HUDEP-2 (cell line): ENCODE measurements around the gene R3HDM4.
"Not testable (repeated sequence)": the region's sequence is repeated elsewhere in the genome, so short reads cannot be mapped to it uniquely, and the experiment has no call there.

ENCODE experiments used
- DNase-seq, 76 experiments: peaks; one replicate each; lab custom pipeline; 2025; ENCODE audit not compliant: unreplicated experiment in 76 of 76; lab: John Stamatoyannopoulos, UW

R3HDM4 gene

DNA sequence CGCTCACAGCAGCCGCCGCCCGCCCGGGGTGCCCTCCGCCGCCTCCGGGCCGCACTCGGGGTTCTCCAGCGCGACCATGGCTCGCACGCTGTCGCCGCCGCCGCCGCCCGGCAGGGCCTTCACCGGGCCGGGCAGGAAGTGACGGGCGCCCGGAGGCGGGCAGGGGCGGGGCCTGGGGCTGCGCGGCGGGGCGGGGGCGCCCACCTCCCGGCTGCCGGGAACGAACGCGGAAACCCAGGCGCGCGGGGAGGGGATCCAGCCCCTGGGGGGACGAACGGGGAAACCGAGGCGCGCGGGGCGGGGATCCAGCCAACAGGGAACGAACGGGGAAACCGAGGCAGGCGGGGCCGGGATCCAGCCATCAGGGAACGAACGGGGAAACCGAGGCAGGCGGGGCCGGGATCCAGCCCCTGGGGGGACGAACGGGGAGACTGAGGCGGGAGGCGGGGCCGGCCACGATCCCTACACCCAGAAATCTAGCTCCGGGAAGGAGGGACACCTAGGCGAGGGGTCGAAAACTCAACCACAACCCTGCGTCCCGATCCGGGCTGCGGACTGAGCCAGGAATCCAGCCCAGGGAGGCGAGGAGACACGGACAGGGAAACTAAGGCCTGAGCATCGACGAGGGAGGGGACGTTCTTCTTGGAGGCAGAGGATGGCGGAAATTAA lies at the start of gene R3HDM4:
TSS of gene R3HDM4 (minus strand) at position 140 of the 669 bp plus-strand sequence. CDS start at position 78, 62 bp downstream.
- DNase-seq, result peak in 57 of 76 experiments; percentile 15 to 85 (median 65)

GRCh38 chr19:961866-962620 lies 49.0 kb upstream of the R3HDM4 start:
- DNase-seq, result peak in 66 of 76 experiments; percentile 22 to 87 (median 68)

DNA sequence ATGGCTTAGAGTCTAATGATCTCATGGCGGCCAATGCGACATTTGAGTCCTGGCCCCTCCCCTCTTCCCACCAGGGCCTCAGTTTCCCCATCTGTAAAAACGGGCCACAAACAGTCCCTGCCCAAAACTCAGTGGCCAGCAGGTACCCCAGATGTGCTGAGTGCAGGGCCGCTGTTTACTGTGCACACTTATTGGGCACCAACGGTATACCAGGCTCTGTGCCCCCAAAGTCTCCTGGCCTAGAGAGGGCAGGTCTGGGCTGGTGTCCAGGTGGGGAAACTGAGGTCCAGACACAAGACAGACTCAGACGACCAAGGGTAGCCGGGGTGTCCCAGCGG lies 47.6 kb upstream of the R3HDM4 start:
- no peak for DNase-seq

- DNase-seq, result no peak
Measured at GRCh38 chr19:960020-960419, 47.0 kb upstream of the R3HDM4 start.

GRCh38 chr19:958967-959855 lies 46.2 kb upstream of the R3HDM4 start:
- DNase-seq, result peak in 18 of 76 experiments; percentile 9 to 49 (median 26)

- not testable (repeated sequence) for DNase-seq
Measured at GRCh38 chr19:957578-957977, 44.6 kb upstream of the R3HDM4 start.

- no peak for DNase-seq
Measured at GRCh38 chr19:956766-957440, 43.9 kb upstream of the R3HDM4 start.

DNA sequence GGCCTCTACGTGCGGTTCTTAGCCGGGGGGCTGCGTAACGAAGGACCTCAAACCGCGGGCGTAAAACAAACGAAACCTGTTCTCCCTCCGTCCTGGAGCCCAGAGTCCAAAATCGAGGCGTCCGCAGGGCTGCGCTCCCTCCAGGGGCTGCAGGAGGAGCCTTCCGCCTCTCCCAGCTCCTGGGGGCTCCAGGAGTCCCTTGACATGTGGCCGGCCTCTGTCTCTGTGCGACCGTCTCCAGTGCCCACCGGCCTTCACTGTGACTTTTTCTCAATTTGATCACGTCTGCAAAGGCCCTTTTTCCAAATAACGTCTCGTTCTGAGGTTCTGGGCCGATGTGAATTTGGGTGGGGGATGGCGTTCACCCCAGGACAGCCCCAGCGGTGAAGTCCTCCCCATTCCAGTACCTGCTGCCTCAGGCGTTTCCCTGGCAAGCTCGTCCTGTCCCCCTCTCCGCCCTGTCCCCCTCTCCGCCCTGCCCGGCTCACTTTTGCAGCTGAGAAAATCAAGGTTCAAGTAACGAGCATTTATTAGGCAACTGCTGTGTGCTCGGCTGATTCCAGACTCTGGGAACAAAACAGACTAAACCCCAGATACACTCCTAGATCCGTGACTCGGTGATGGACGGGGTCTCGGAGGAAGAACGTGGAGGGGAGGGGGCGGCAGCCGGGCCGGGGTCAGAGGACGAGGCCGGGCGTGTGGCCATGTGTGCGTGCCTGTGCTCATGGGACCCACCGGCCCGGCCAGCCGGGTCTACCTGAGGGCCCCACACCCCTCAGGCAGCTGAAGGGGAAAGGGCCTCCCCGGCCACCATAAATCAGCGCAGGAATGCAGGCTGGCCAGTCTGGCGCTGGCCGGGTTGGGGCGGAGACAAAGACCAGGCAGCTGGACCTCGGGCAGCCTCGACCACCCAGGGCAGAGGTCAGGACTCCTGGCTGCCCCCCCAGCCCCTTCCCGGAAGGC lies 43.1 kb upstream of the R3HDM4 start:
- DNase-seq, result no peak

DNA sequence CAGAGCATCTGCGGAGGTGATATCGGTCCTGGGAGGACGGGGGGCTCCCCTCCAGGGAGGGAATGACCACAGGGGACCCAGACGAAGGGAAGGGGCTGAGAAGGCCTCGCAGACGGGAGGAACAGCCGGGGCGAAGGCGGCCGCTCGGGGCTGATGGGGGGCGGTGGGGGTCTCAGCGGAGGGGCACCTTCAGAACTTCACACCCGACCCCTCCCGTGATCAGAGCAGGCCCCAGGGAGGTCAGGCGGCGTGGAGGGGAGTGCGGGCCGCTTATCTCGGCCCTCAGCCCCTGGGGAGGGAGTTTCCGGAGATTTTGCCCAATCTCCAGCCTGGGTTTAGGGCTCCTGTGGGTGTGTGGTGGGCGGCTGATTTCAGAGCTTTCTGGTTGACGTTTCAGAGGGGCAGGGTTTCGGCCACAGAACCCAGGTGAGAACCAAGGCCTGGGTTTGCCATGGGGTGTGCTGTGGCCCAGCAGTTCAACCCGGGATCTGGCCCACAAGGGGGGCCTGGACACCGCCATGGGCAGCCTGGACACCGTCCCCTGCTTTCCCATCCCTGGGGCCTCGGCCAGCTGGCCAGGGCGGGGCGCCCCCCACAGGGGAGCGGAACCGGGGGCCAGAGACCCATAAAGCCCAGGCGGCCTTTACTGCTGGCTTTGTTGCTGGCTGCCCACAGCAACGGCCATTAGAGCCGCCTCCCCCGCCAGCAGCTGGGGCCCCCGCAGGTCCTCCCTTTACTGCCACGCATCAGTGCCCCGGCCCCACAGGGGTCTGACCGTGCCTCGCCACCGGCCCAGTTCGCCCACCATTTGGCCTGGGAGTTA lies 41.9 kb upstream of the R3HDM4 start:
- DNase-seq, result peak in 5 of 76 experiments; percentile 9 to 41 (median 20)

GRCh38 chr19:954272-954671 lies 41.3 kb upstream of the R3HDM4 start:
- DNase-seq, result no peak

GRCh38 chr19:953445-954271 lies 40.6 kb upstream of the R3HDM4 start:
- no peak for DNase-seq

GRCh38 chr19:952680-953444 lies 39.8 kb upstream of the R3HDM4 start:
- DNase-seq, result no peak

- no peak for DNase-seq
Measured at GRCh38 chr19:952049-952679, 39.1 kb upstream of the R3HDM4 start.

DNA sequence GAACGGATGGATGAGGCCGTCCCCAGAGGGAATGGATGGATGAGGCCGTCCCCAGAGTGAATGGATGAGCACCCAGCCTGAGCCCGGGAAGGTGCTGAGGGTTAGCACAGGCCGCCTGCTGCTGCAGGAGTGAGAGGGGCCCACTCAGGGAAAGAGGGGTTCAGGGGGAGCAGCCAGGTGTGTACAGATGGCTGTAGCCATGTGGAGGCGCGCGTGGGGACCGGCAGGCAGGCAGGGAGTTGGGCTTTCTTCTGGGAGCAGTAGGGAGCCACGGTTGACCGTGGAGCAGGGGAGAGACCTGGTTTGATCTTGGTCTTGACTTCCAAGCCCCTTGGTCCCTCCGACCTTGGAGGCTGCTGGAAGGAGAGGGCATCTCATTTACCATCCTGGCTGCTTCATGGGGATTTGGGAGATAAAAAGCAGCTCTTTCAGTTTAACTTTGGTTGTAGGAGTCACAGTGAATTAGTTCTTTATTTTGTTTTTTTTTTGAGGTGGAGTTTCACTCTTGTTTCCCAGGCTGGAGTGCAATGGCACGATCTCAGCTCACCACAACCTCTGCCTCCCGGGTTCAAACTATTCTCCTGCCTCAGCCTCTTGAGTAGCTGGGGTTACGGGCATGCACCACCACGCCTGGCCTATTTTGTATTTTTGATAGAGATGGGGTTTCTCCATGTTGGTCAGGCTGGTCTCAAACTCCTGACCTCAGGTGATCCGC lies 37.5 kb upstream of the R3HDM4 start:
- no peak for DNase-seq

DNA sequence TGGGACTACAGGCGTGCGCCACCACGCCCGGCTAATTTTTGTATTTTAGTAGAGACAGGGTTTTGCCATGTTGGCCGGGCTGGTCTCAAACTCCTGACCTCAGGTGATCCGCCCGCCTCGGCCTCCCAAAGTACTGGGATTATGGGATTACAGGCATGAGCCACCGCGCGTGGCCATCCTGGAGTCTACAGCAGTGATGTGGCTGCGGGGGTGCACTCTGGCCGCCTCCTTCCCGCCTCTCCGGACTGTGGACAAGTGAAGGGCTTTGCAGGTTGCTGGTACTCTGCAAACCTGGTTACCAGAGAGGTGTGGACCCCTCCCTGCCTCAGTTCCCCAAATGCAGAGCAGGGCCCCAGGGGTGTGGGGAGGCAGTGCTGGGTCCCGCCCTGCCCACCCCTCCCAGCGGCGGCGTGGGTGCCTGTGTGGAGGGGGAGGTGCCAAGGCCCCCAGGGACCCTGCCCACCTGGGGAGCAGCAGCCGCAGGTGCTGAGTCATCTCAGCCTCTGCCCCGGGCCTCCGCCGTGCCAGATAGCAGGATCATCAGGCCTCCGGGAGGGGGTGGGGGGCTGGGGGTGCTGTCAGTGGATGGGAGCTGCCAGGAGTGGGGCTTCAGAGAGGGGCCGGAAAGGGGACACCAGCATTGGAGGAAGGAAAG lies 36.0 kb upstream of the R3HDM4 start:
- no peak for DNase-seq
